H1 (cell line): ENCODE data around the gene MTM1. TPM values are rescaled to one million over a fixed set of nuclear protein-coding genes. Genes with fewer than 3 reads are reported as not detected.

Experiments
- SIN3A ChIP-seq, 2 experiments: IDR thresholded peaks in 1 of 2; conservative IDR thresholded peaks in 1 of 2; 2 replicates each; pipeline ENCODE4 v1.6.1; 2011 to 2012; ENCODE audit warnings: low read length in 2 of 2, improper control_type of control experiment in 1 of 2, low read depth in 1 of 2, mild to moderate bottlenecking in 1 of 2
- ZNF274 ChIP-seq: IDR thresholded peaks from 2 replicates; pipeline ENCODE4 v1.7.0; 2012; ENCODE audit warnings: low read length, borderline replicate concordance; ENCODE audit errors: extremely low read depth
- polyA plus RNA-seq, 7 experiments: library from polyadenylated mRNA; depleted of rRNA in 3 of 7; stranded (reverse) in 5 of 7; unstranded in 2 of 7; fragments of >200 nt in 5 of 7; fragments of 200-250 nt in 2 of 7; gene quantifications; 1 replicate in 5 of 7; 2 replicates in 1 of 7; 4 replicates in 1 of 7; pipeline versions ENCODE4 v1.2.1 to v1.2.3, GENCODE V29; 2011 to 2013; ENCODE audit warnings: missing spikeins in 2 of 7, mixed read lengths in 2 of 7
- total RNA-seq: library from RNA; stranded (reverse); fragmentation: NEBNext Ultra II Directional; extraction: Animal tissue kit (Norgen Biotek cat#: 25700); gene quantifications from 2 replicates; pipeline ENCODE4 v1.2.1, GENCODE V29; 2021

MTM1 gene
- total and polyA plus RNA-seq, 2 of the 8 experiments (the other 6 are each of a cell fraction or from before 2014, with no cell fraction given), result 2.3 to 8.4 TPM

- TF ChIP-seq ZNF274 (no peak), SIN3A (conservative IDR thresholded peaks at IDR 0.05 in 1 of 2, IDR thresholded peaks at IDR 0.05 in 1 of 2; ENCODE audit: low read depth in 1 of 2, low read length in 2 of 2) (no peak)
Measured at GRCh38 chrX:150602296-150602695, 33.9 kb downstream of the MTM1 start (continued).
